K562 (cell line): Measurements from ENCODE around the gene TMEM135. TPM values are rescaled to one million over a fixed set of nuclear protein-coding genes. Genes with fewer than 3 reads are reported as not detected.

Source experiments
- ATAC-seq: fragments of 200-7000 bp; cut with Tn5 transposase; 3 replicates; pipeline ENCODE4 v1.9.1; 2020; ENCODE audit warnings: moderate library complexity
- BruUV-seq: library from RNA; stranded (reverse); fragments of 400-500 nt; replicated peaks from 2 replicates; lab custom pipeline; 2021; lab: Mats Ljungman, UMichigan
- CTCF ChIA-PET: fragments of 300-600 bp; formaldehyde crosslinking; extraction: SDS; loops from one replicate; lab custom pipeline; 2021; ENCODE audit warnings: low intra/inter-chr PET ratio; lab: Yijun Ruan, JAX
- POLR2A ChIA-PET: fragments of 300-600, 350-650 bp; sonication (Branson Sonifier 250); formaldehyde crosslinking; extraction: SDS; loops from one replicate; lab custom pipeline; 2021; ENCODE audit warnings: antibody characterized with exemption, inconsistent platforms; lab: Yijun Ruan, JAX
- DNase-seq, 4 experiments: peaks; one replicate each; pipeline versions ENCODE4 v3.0.0 to v3.0.0-alpha.2; 2011 to 2018; ENCODE audit warnings: low spot score in 3 of 4, mixed read lengths in 3 of 4; ENCODE audit errors: extremely low read depth in 1 of 4
- FAIRE-seq: peaks from 2 replicates; lab custom pipeline; 2011; peaks lifted over from hg19 to GRCh38; lab: Jason Lieb, UNC
- H2AFZ ChIP-seq: 2 replicates; pipeline ENCODE4 v1.6.0; 2011; ENCODE audit warnings: low read depth, low read length, control low read depth, inconsistent platforms
- H3K27ac ChIP-seq: fragments of 200-600 bp; 3 replicates; pipeline ENCODE4 v1.8.0; 2011; ENCODE audit warnings: low read depth, mild to moderate bottlenecking, control low read depth, inconsistent platforms, low read length, moderate library complexity, mixed read lengths; ENCODE audit errors: extremely low read depth
- H3K27me3 ChIP-seq, 2 experiments: fragments of 300-600 bp in 1 of 2; 2 replicates in 1 of 2; 3 replicates in 1 of 2; pipeline versions ENCODE4 v1.6.0 to v1.8.0; 2011; ENCODE audit warnings: inconsistent platforms in 2 of 2, low read length in 2 of 2, mild to moderate bottlenecking in 1 of 2, mixed read lengths in 1 of 2, moderate library complexity in 1 of 2; ENCODE audit not compliant: control insufficient read depth in 2 of 2, insufficient read depth in 2 of 2
- H3K36me3 ChIP-seq: fragments of 300-600 bp; 3 replicates; pipeline ENCODE4 v1.8.0; 2011; ENCODE audit warnings: mild to moderate bottlenecking, low read length, inconsistent platforms; ENCODE audit not compliant: control insufficient read depth, insufficient read depth
- H3K4me1 ChIP-seq, 2 experiments: fragments of 200-600 bp in 1 of 2; replicated peaks in 1 of 2; 2 replicates in 1 of 2; 3 replicates in 1 of 2; pipeline versions ENCODE4 v1.5.1 to v1.8.0; 2011; ENCODE audit warnings: inconsistent platforms in 2 of 2, low read length in 2 of 2, mild to moderate bottlenecking in 1 of 2, mixed read lengths in 1 of 2, moderate library complexity in 1 of 2; ENCODE audit not compliant: control insufficient read depth in 2 of 2, insufficient read depth in 2 of 2
- H3K4me2 ChIP-seq: 2 replicates; pipeline ENCODE4 v1.6.1; 2011; ENCODE audit warnings: low read length, control low read depth, inconsistent platforms, mixed read lengths; ENCODE audit not compliant: insufficient read depth
- H3K4me3 ChIP-seq: fragments of 200-600 bp; sonication (generic), shearing (Covaris generic); 2 replicates; pipeline ENCODE4 v1.5.1; 2016; ENCODE audit warnings: control low read depth, inconsistent platforms
- H3K79me2 ChIP-seq: fragments of 200-600 bp; 3 replicates; pipeline ENCODE4 v1.8.0; 2011; ENCODE audit warnings: low read length, inconsistent platforms; ENCODE audit not compliant: control insufficient read depth, insufficient read depth
- H3K9ac ChIP-seq, 2 experiments: 2 replicates each; pipeline versions ENCODE4 v1.6.0 to v1.6.1; 2011; ENCODE audit warnings: low read depth in 2 of 2, low read length in 2 of 2, control low read depth in 1 of 2, inconsistent platforms in 1 of 2, mild to moderate bottlenecking in 1 of 2, mixed read lengths in 1 of 2; ENCODE audit not compliant: insufficient read depth in 1 of 2
- H3K9me1 ChIP-seq: one replicate; pipeline ENCODE4 v1.6.0; 2011; ENCODE audit warnings: inconsistent platforms, mild to moderate bottlenecking, low read length, moderate library complexity; ENCODE audit not compliant: control insufficient read depth, insufficient read depth
- H3K9me3 ChIP-seq: replicated peaks from 2 replicates; pipeline ENCODE4 v1.5.1; 2011; ENCODE audit warnings: low read depth, low read length, inconsistent platforms; ENCODE audit not compliant: control insufficient read depth, insufficient read depth
- H4K20me1 ChIP-seq: replicated peaks from 2 replicates; pipeline ENCODE4 v1.6.1; 2011; ENCODE audit warnings: low read length, inconsistent platforms, mixed read lengths; ENCODE audit not compliant: control insufficient read depth, insufficient read depth
- CBX3 ChIP-seq, 2 experiments: IDR thresholded peaks; 1 replicate in 1 of 2; 2 replicates in 1 of 2; pipeline ENCODE4 v1.6.1; 2012; ENCODE audit warnings: inconsistent platforms in 2 of 2, low read length in 2 of 2, borderline replicate concordance in 1 of 2, control low read depth in 1 of 2
- CEBPG ChIP-seq, 3 experiments: fragments of 200-800 bp in 1 of 3; sonication (Bioruptor generic) in 1 of 3; sonication (generic) in 1 of 3; formaldehyde crosslinking in 1 of 3; IDR thresholded peaks in 2 of 3; conservative IDR thresholded peaks in 1 of 3; 2 replicates each; pipeline versions ENCODE4 v1.6.1 to v1.8.0; 2016 to 2022; ENCODE audit warnings: missing compliant biosample characterization in 2 of 3, missing genetic modification characterization in 2 of 3, mild to moderate bottlenecking in 1 of 3, missing genetic modification reagents in 1 of 3
- CHD4 ChIP-seq: fragments of 200-600 bp; sonication (generic); IDR thresholded peaks from 3 replicates; pipeline ENCODE4 v1.6.1; 2012; ENCODE audit warnings: low read depth, mild to moderate bottlenecking, mixed read lengths, low read length, inconsistent platforms; ENCODE audit not compliant: insufficient read depth, insufficient replicate concordance, poor library complexity, severe bottlenecking
- HINFP ChIP-seq: fragments of 450-650 bp; conservative IDR thresholded peaks from 2 replicates; pipeline ENCODE4 v1.6.1; 2016; ENCODE audit warnings: missing genetic modification characterization, low read depth, mild to moderate bottlenecking, control low read depth, missing compliant biosample characterization
- MCM3 ChIP-seq: fragments of 450-650 bp; IDR thresholded peaks from 2 replicates; pipeline ENCODE4 v1.6.1; 2016
- RBM39 ChIP-seq: fragments of 200-400 bp; formaldehyde crosslinking; optimal IDR thresholded peaks from 2 replicates; pipeline ENCODE3; 2018; ENCODE audit warnings: low read depth, low read length
- SIRT6 ChIP-seq: IDR thresholded peaks from one replicate; pipeline ENCODE4 v1.6.1; 2012; ENCODE audit warnings: low read depth, mild to moderate bottlenecking, control low read depth, inconsistent platforms, low read length, moderate library complexity
- SNRNP70 ChIP-seq: fragments of 200-400 bp; formaldehyde crosslinking; optimal IDR thresholded peaks from 2 replicates; pipeline ENCODE3; 2017; ENCODE audit warnings: low read depth, low read length
- SRF ChIP-seq, 2 experiments: fragments of 250-450, 450-650 bp in 1 of 2; sonication (Bioruptor Pico) in 1 of 2; sonication (generic) in 1 of 2; formaldehyde crosslinking; IDR thresholded peaks; 2 replicates each; pipeline versions ENCODE4 v1.5.0 to v1.5.1; 2020 to 2022; ENCODE audit warnings: mild to moderate bottlenecking in 1 of 2, missing genetic modification reagents in 1 of 2
- TAL1 ChIP-seq: fragments of 450-650 bp; IDR thresholded peaks from 2 replicates; pipeline ENCODE4 v1.6.1; 2016; ENCODE audit warnings: mild to moderate bottlenecking
- TRIM25 ChIP-seq: fragments of 450-650 bp; IDR thresholded peaks from 2 replicates; pipeline ENCODE4 v1.7.0; 2016; ENCODE audit warnings: borderline replicate concordance
- U2AF2 ChIP-seq: fragments of 200-400 bp; formaldehyde crosslinking; optimal IDR thresholded peaks from 2 replicates; pipeline ENCODE3; 2017; ENCODE audit warnings: low read depth, mild to moderate bottlenecking, low read length
- ZNF133 ChIP-seq: fragments of 250-450 bp; sonication (Bioruptor Pico); IDR thresholded peaks from 2 replicates; pipeline ENCODE4 v1.4.0; 2020; ENCODE audit warnings: mild to moderate bottlenecking
- ZNF584 ChIP-seq: fragments of 200-800 bp; sonication (Bioruptor generic); IDR thresholded peaks from 2 replicates; pipeline ENCODE4 v1.6.1; 2016; ENCODE audit warnings: low read depth, mild to moderate bottlenecking, missing genetic modification characterization, missing compliant biosample characterization
- ZNF830 ChIP-seq: fragments of 250-450 bp; sonication (Bioruptor Pico); IDR thresholded peaks from 2 replicates; pipeline ENCODE4 v1.5.0; 2021; ENCODE audit warnings: mild to moderate bottlenecking
- WGBS: fragments of 100-300 bp; shearing (Covaris generic); methylation state at CpG from one replicate; pipeline ENCODE4 v1.1.6; 2016; ENCODE audit warnings: low coverage, mixed read lengths; ENCODE audit not compliant: insufficient coverage; ENCODE audit errors: missing lambda C conversion rate; 5-methylcytosine and 5-hydroxymethylcytosine counted together
- in situ Hi-C: fragments of 300-500 bp; cut with MboI; formaldehyde crosslinking; loops from 4 replicates; pipeline ENCODE4 v1.15.0; 2018; ENCODE audit warnings: inconsistent platforms, mixed read lengths
- intact Hi-C: fragments of 100-400 bp; cut with micrococcal nuclease; formaldehyde crosslinking; loops from 2 replicates; pipeline ENCODE4 v1.14.2; 2022
- polyA plus RNA-seq, 8 experiments: library from polyadenylated mRNA; depleted of rRNA in 4 of 8; stranded (reverse) in 5 of 8; unstranded in 3 of 8; fragments of >200 nt; fragmentation: Nextera tagmentation in 2 of 8; fragmentation: Illumina TruSeq in 1 of 8; extraction: Ambion mirVana in 2 of 8; extraction: Trizol in 1 of 8; gene quantifications; 2 replicates each; pipeline versions ENCODE4 v1.2.1 to v1.2.3, GENCODE V29; 2011 to 2014; ENCODE audit warnings: inconsistent platforms in 1 of 8, missing spikeins in 1 of 8
- total RNA-seq, 7 experiments: library from RNA; depleted of rRNA in 6 of 7; stranded (reverse); fragments of >200 nt in 6 of 7; fragmentation: Illumina TruSeq in 2 of 7; extraction: Trizol in 2 of 7; gene quantifications; 2 replicates each; pipeline versions ENCODE4 v1.2.1 to v1.2.3, GENCODE V29; 2011 to 2021; ENCODE audit warnings: low replicate concordance in 1 of 7
- TF ChIP-seq, protein P1 (sequence below): fragments of 150-350 bp; IDR thresholded peaks from 2 replicates; pipeline ENCODE4 v1.6.1; 2014; ENCODE audit warnings: low read depth, mild to moderate bottlenecking, low read length, borderline replicate concordance

TMEM135 gene
- total and polyA plus RNA-seq, 9 of the 15 experiments (the other 6 are each of a cell fraction or from before 2014, with no cell fraction given): 17.3 to 53.6 (median 24.9) TPM

DNA sequence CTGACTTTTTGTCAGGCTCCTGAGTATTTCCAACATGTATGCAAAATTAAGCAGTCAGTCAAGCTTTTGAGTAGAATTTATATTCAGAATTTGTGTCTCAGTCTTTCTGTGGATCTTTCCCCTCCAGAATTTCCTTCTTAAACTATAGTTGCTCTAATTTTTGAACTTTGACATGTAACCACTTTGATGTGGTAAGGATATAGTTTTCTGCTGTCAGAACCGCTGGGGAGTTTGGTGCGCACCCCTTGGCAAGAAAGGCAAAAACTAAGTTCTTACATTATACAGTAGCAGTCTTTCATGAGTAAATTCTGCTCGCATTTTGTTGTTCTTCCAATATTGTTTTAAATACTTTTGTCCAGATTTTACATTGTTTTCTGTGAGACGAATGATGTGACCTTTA, 105.9 kb downstream of the TMEM135 start:
- H4K20me1 ChIP-seq: no peaks in the 10 kb centered on the region
- no peak for DNase-seq
- in situ Hi-C loops: no loop called here
- POLR2A ChIA-PET: no interaction called here
- BruUV-seq: no TSS peak
- no peak for ATAC-seq
- 75% methylated on average over 4 of the region's 4 CpGs for WGBS
- CTCF ChIA-PET: no interaction called here
- FAIRE-seq: no peak
- H3K4me1 ChIP-seq: no peaks in the 10 kb centered on the region
- H3K9me3 ChIP-seq: no peaks in the 10 kb centered on the region
- H3K36me3 ChIP-seq: no peaks in the 10 kb centered on the region
- no peak overlapping the region for H3K4me3 ChIP-seq
- no peak overlapping the region for H3K4me2 ChIP-seq
- no peaks in the 10 kb centered on the region for H3K27me3 ChIP-seq
- no peak overlapping the region for H3K9ac ChIP-seq
- intact Hi-C loops: no loop called here
- H3K27ac ChIP-seq: no peak overlapping the region
- H3K9me1 ChIP-seq: no peaks in the 10 kb centered on the region
- H2AFZ ChIP-seq: no peak overlapping the region
- peaks cover 20% of the 10 kb centered on the region for H3K79me2 ChIP-seq
- TF ChIP-seq ZNF584 (no peak), CBX3 (IDR thresholded peaks at IDR 0.05; ENCODE audit: borderline replicate concordance in 1 of 2, low read length in 2 of 2) (no peak), SIRT6 (no peak), MCM3 (no peak), CHD4 (no peak), RBM39 (no peak), U2AF2 (no peak), ZNF830 (CRISPR knock-in tag) (no peak), SRF (CRISPR knock-in tag; IDR thresholded peaks at IDR 0.05) (no peak), HINFP (no peak), CEBPG (CRISPR knock-in tag; IDR thresholded peaks at IDR 0.05) (no peak), CEBPG (tag; conservative IDR thresholded peaks at IDR 0.05 in 1 of 2, IDR thresholded peaks at IDR 0.05 in 1 of 2) (no peak), TRIM25 (no peak), ZNF133 (CRISPR knock-in tag) (no peak), TAL1 (no peak), SNRNP70 (no peak)
- TF ChIP-seq, protein P1, sequence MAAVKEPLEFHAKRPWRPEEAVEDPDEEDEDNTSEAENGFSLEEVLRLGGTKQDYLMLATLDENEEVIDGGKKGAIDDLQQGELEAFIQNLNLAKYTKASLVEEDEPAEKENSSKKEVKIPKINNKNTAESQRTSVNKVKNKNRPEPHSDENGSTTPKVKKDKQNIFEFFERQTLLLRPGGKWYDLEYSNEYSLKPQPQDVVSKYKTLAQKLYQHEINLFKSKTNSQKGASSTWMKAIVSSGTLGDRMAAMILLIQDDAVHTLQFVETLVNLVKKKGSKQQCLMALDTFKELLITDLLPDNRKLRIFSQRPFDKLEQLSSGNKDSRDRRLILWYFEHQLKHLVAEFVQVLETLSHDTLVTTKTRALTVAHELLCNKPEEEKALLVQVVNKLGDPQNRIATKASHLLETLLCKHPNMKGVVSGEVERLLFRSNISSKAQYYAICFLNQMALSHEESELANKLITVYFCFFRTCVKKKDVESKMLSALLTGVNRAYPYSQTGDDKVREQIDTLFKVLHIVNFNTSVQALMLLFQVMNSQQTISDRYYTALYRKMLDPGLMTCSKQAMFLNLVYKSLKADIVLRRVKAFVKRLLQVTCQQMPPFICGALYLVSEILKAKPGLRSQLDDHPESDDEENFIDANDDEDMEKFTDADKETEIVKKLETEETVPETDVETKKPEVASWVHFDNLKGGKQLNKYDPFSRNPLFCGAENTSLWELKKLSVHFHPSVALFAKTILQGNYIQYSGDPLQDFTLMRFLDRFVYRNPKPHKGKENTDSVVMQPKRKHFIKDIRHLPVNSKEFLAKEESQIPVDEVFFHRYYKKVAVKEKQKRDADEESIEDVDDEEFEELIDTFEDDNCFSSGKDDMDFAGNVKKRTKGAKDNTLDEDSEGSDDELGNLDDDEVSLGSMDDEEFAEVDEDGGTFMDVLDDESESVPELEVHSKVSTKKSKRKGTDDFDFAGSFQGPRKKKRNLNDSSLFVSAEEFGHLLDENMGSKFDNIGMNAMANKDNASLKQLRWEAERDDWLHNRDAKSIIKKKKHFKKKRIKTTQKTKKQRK: no peak
